Activated B cell treated with CpG ODN at 0.5 μM for 24 hours (primary cell): ENCODE data around the gene SFXN3. TPM values are rescaled to one million over a fixed set of nuclear protein-coding genes. Genes with fewer than 3 reads are reported as not detected.

Experiments
- ATAC-seq: fragments of 200-7000 bp; cut with Tn5 transposase; one replicate; pipeline ENCODE4 v1.10.0; 2021; ENCODE audit warnings: low read depth, mild to moderate bottlenecking, moderate library complexity
- CTCF ChIA-PET: fragments of 350-600 bp; sonication (Branson Sonifier 250); formaldehyde crosslinking; loops from one replicate; lab custom pipeline; 2021; ENCODE audit warnings: antibody characterized with exemption; lab: Charles Lee
- POLR2A ChIA-PET: fragments of 350-600 bp; sonication (Branson Sonifier 250); formaldehyde crosslinking; loops from one replicate; lab custom pipeline; 2021; ENCODE audit warnings: antibody characterized with exemption; lab: Charles Lee
- DNase-seq: peaks from one replicate; pipeline ENCODE4 v3.0.0; 2022
- H3K27ac Mint-ChIP-seq: one replicate; pipeline ENCODE4 v1.8.0; 2020; ENCODE audit warnings: mixed read lengths
- H3K27me3 Mint-ChIP-seq: one replicate; pipeline ENCODE4 v1.8.0; 2021; ENCODE audit warnings: mixed read lengths
- H3K36me3 Mint-ChIP-seq: one replicate; pipeline ENCODE4 v1.8.0; 2021; ENCODE audit warnings: low read depth, mixed read lengths
- H3K4me1 Mint-ChIP-seq: one replicate; pipeline ENCODE4 v1.8.0; 2021; ENCODE audit warnings: mixed read lengths
- H3K4me3 Mint-ChIP-seq: one replicate; pipeline ENCODE4 v1.8.0; 2020; ENCODE audit warnings: mild to moderate bottlenecking, mixed read lengths
- H3K9me3 Mint-ChIP-seq: one replicate; pipeline ENCODE4 v1.8.0; 2020; ENCODE audit warnings: mixed read lengths
- intact Hi-C: fragments of 100-400 bp; cut with micrococcal nuclease; formaldehyde crosslinking; loops from one replicate; pipeline ENCODE4 v1.15.1; 2024
- total RNA-seq: library from RNA; stranded (reverse); gene quantifications from 2 replicates; pipeline ENCODE4 v1.2.3, GENCODE V29; 2022
- TF ChIP-seq, protein P1 (sequence below): fragments of 200-600 bp; IDR thresholded peaks from one replicate; pipeline ENCODE4 v1.8.0; 2022; ENCODE audit warnings: antibody characterized with exemption, mild to moderate bottlenecking

SFXN3 gene
- total RNA-seq, 1 donor from 2014 or later = 9.8 TPM

DNA sequence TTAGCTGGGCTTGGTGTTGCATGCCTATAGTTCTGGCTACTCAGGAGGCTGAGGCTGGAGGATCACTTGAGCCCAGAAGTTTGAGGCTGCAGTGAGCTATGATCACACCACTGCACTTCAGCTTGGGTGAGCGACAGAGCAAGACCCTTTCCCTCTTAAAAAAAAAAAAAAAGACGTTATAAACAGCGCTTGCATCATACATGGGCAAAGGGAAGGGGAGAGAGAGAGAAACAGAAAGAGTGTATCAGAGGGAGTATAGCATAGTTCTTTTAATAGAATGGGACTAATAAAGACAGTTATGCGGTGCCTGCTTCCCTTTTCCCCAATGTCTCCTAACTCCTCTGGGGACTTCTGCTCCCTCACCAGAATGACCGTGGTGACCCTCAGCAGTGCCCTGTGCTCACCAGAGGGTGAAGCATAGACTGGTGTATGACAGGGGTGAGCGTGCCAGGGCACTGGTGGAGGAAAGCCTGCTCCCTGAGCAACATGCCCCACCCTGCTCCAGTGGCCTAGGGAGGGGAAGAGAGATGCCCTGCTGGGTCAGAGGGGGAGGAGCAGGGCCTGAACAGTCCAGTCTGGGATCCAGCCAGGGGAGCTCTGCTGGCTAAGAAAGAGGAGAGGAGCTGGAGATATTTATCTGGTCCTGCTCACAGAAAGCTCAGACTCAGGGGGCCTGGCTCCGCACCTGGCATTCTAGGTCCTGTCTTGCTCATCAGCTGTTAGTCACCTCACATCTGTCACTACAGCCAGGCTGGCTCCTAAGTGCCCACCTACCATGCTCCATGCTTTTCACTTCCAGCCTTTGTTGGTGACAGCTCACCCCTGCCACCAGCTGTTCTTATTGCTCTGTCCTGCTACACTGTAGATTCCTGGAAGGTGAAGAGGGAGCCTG lies 2.3 kb upstream of the SFXN3 start:
- TF ChIP-seq, protein P1, sequence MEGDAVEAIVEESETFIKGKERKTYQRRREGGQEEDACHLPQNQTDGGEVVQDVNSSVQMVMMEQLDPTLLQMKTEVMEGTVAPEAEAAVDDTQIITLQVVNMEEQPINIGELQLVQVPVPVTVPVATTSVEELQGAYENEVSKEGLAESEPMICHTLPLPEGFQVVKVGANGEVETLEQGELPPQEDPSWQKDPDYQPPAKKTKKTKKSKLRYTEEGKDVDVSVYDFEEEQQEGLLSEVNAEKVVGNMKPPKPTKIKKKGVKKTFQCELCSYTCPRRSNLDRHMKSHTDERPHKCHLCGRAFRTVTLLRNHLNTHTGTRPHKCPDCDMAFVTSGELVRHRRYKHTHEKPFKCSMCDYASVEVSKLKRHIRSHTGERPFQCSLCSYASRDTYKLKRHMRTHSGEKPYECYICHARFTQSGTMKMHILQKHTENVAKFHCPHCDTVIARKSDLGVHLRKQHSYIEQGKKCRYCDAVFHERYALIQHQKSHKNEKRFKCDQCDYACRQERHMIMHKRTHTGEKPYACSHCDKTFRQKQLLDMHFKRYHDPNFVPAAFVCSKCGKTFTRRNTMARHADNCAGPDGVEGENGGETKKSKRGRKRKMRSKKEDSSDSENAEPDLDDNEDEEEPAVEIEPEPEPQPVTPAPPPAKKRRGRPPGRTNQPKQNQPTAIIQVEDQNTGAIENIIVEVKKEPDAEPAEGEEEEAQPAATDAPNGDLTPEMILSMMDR = no peak
- Mint-ChIP-seq H3K36me3 (peaks cover 5% of the 10 kb centered on the region), H3K27me3 (peaks cover 19% of the 10 kb centered on the region), H3K4me3 (no peak overlapping the region), H3K9me3 (no peaks in the 10 kb centered on the region), H3K27ac (no peak overlapping the region), H3K4me1 (peaks cover 20% of the 10 kb centered on the region)
- ChIA-PET POLR2A (interaction anchor here (0.7 to 1.0 kb wide), 2 partner anchors 14 to 67 kb away, joined by 3 to 4 read pairs; no protein-coding TSS in a partner anchor), CTCF (interaction anchor here (1.0 to 5.8 kb wide), 3 partner anchors 10 to 31 kb away, joined by 4 to 20 read pairs (median 4); no protein-coding TSS in a partner anchor)
- DNase-seq (no peak), ATAC-seq (no peak)
- intact Hi-C loops = no loop called here

DNA sequence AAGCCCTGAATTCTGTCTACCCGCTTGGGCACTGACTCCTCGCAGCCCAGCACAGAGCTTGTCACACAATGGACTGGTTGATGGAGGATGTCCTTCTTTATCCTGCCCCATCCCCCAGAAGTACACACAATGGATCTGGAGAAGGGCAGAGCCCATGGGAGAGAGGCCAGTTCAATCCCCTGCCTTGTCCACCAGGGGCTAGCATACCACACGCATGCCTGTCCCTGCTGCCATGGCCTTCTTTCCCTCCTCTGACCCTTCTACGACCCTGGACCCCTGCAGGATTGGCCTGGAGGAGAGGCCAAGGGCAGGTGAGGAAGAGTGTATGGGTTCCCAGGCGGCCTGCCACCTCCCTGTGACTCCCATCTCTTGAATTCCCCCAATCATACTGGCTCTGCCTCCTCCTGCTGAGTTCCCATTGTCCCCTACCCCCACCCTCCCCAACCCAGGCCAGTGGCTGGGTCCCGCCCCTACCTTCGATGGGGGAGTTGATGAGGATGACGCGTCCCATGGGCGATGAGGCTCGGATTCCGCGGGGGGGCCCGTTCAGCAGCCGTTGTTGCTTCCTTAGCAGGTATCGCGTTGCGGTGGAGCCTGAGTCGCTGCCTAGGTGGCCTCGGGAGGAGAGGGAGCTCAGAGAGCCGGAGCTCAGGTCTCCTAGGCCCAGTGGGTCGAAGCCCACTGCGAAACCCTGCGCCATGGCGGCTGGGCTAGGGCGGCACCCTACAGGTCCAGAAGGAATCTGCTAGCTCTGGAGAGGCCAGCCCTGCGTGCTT lies 1.3 kb upstream of the SFXN3 start:
- no peak overlapping the region for H3K4me3 Mint-ChIP-seq
- H3K4me1 Mint-ChIP-seq = peaks cover 20% of the 10 kb centered on the region
- H3K27me3 Mint-ChIP-seq = peaks cover 19% of the 10 kb centered on the region
- ATAC-seq (no peak), DNase-seq (no peak)
- no peaks in the 10 kb centered on the region for H3K9me3 Mint-ChIP-seq
- intact Hi-C loops = loop anchor here (2.0 kb wide), 1 partner anchor 31 kb away; the partner anchor contains the start of gene LZTS2
- ChIA-PET POLR2A (interaction anchor here (0.6 to 1.0 kb wide), 2 partner anchors 66 to 1613 kb away, joined by 3 read pairs; no protein-coding TSS in a partner anchor), CTCF (interaction anchor here (1.0 to 5.8 kb wide), 5 partner anchors 11 to 32 kb away, joined by 4 to 24 read pairs (median 12); no protein-coding TSS in a partner anchor)
- H3K36me3 Mint-ChIP-seq = peaks cover 5% of the 10 kb centered on the region
- no peak overlapping the region for H3K27ac Mint-ChIP-seq
- TF ChIP-seq, protein P1 = no peak

DNA sequence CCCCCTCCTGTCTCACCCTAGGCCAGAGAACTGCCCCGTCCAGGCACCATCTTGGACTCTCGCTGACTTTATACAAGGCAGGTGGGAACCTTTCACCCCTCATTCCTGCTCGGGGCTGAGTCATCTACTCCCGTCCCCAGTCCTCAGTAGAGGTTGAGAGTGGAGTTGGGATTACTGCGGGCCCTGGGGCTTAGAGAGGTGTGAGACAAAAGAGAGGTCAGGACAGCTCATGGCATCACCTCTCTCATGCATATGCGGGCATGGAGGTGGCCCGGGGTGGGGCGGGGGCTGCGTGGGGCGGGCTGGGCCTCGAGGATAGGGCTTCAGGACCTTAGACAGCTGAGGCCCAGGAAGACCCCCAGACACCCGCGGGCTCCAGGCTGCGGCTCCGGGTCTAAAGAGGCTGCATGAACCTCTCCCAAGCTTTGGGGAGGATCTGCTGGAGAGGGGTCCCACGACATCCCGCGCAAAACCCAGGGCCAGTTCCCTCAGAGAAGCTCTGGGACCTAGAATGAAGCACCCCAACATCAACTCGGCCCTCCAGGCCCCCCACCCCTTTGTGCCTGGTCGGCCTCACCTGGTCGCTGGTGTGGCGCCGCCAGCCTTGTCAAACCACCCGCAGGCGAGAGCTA lies 422 bp upstream of the SFXN3 start:
- ATAC-seq (no peak), DNase-seq (no peak)
- TF ChIP-seq, protein P1 = no peak
- peak overlapping the region; percentile 69 for H3K27ac Mint-ChIP-seq
- peak overlapping the region; percentile 92 for H3K4me3 Mint-ChIP-seq
- ChIA-PET POLR2A (interaction anchor here (0.5 to 2.5 kb wide), 12 partner anchors 11 to 1612 kb away, joined by 3 to 18 read pairs (median 5); partner anchors contain the start of genes KAZALD1 and LZTS2), CTCF (interaction anchor here (1.0 to 5.8 kb wide), 7 partner anchors 11 to 65 kb away, joined by 3 to 24 read pairs (median 5); no protein-coding TSS in a partner anchor)
- peaks cover 20% of the 10 kb centered on the region for H3K4me1 Mint-ChIP-seq
- H3K36me3 Mint-ChIP-seq = peaks cover 7% of the 10 kb centered on the region
- H3K27me3 Mint-ChIP-seq = peaks cover 19% of the 10 kb centered on the region
- H3K9me3 Mint-ChIP-seq = no peaks in the 10 kb centered on the region
- intact Hi-C loops = loop anchor here (1.0 to 2.0 kb wide), 4 partner anchors 11 to 32 kb away; partner anchors contain the start of gene LZTS2

DNA sequence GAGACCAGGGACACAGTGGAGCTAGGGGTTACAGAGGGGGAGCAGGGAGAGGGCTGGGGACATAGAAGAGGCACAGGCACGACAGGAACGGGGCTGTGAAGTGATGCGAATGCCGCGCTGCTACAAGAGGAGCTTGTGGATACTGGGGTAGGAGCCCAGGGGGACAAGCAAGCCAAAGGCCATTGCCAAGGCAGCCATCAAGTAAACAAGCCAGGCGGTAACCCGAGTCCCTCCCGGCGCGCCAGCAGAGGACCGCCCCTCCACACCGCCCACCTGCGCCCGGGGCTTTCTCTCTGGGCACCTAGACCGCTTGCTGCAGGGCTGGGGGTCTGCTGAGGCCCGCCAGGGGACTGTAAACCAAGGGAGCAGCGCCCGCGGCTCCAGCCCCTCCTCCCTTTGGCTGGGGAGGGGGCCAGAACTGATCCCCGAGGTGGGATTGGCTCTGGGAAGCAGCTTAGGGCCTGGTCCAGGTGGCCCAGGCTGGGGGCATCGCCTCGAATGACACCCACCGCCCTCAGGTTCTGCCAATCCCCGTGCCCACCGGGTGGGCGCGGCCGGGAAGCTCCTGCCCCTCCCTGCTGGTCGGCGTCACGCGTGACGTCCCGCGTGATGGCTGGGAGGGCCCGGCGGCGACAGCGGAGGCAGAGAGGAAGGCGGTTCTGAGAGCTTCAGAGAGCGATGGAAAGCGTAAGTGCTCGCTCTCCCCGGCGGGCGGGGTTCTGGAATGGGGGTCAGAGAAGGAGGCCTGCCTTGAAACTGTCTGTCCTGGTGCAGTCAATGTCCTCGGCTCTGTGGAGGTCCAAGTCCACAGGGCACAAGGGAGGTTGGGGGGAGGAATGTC lies 982 bp downstream of the SFXN3 start:
- POLR2A ChIA-PET = interaction anchor here (0.9 to 2.5 kb wide), 9 partner anchors 9 to 64 kb away, joined by 3 to 18 read pairs (median 6); partner anchors contain the start of gene KAZALD1
- H3K9me3 Mint-ChIP-seq = no peaks in the 10 kb centered on the region
- peak overlapping the region; percentile 72 for H3K27ac Mint-ChIP-seq

More for the DNA sequence above, 982 bp downstream of the SFXN3 start:
- CTCF ChIA-PET = interaction anchor here (1.0 to 5.8 kb wide), 5 partner anchors 10 to 34 kb away, joined by 4 to 24 read pairs (median 12); no protein-coding TSS in a partner anchor
- Mint-ChIP-seq H3K4me3 (peak overlapping the region; percentile 92), H3K4me1 (peaks cover 20% of the 10 kb centered on the region), H3K36me3 (peaks cover 20% of the 10 kb centered on the region), H3K27me3 (peaks cover 19% of the 10 kb centered on the region)
- ATAC-seq (peak; percentile 45), DNase-seq (peak; percentile 50)
- intact Hi-C loops = loop anchor here (1.0 to 2.0 kb wide), 5 partner anchors 10 to 33 kb away; partner anchors contain the start of gene LZTS2
- TF ChIP-seq, protein P1 = no peak
